Measurements from ENCODE around the gene CD14. TPM values are rescaled to one million over a fixed set of nuclear protein-coding genes. Genes with fewer than 3 reads are reported as not detected.
A peak's percentile ranks its signal among the peaks of the same experiment; 100 is the strongest.
"Not testable (repeated sequence)": the region's sequence is repeated elsewhere in the genome, so short reads cannot be mapped to it uniquely, and the experiment has no call there.

CD14 gene
- total RNA-seq, 1 experiment from 2014 or later = not detected

DNA sequence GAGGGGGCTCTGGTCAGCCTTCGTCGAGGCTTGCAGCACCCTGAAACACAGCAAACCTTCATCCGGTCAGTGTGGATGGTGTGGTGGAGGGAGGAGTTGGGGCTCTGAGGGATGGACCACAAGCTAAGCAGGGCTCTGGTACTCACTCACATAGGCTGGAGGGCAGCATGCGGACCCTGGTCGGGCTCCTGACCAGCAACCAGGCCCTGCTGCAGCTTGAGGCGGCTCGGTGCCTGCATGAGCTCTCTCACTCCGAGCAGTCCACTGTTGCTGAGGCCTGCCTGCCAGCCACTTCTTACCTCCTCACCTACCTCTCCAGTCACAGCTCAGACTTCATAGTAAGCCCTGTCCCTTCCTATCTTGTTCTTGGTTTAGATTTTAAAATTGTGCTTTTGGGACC, 8.7 kb upstream of the CD14 start:
- no peak overlapping the region for H2AFZ ChIP-seq (ENCODE audit: low read length)
- peaks cover 42% of the 10 kb centered on the region for H3K79me2 ChIP-seq (ENCODE audit: low read length)
- no peaks in the 10 kb centered on the region; the same call in 1 of the 2 replicates for H4K20me1 ChIP-seq (ENCODE audit: low read length)
- peaks cover 15% of the 10 kb centered on the region; the same call in 1 of the 2 replicates for H3K4me1 ChIP-seq (ENCODE audit: insufficient read depth, low read length)
- TF ChIP-seq EZH2phosphoT487 (IDR thresholded peaks at IDR 0.05; ENCODE audit: borderline replicate concordance, low read length) (no peak), EZH2 (IDR thresholded peaks at IDR 0.05; ENCODE audit: low read length, unreplicated experiment) (no peak)
- TF ChIP-seq, protein P1, sequence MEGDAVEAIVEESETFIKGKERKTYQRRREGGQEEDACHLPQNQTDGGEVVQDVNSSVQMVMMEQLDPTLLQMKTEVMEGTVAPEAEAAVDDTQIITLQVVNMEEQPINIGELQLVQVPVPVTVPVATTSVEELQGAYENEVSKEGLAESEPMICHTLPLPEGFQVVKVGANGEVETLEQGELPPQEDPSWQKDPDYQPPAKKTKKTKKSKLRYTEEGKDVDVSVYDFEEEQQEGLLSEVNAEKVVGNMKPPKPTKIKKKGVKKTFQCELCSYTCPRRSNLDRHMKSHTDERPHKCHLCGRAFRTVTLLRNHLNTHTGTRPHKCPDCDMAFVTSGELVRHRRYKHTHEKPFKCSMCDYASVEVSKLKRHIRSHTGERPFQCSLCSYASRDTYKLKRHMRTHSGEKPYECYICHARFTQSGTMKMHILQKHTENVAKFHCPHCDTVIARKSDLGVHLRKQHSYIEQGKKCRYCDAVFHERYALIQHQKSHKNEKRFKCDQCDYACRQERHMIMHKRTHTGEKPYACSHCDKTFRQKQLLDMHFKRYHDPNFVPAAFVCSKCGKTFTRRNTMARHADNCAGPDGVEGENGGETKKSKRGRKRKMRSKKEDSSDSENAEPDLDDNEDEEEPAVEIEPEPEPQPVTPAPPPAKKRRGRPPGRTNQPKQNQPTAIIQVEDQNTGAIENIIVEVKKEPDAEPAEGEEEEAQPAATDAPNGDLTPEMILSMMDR (conservative IDR thresholded peaks at IDR 0.05; ENCODE audit: low read depth, low read length) = no peak
- no peak overlapping the region for H3K27ac ChIP-seq (ENCODE audit: low read length)
- ChIA-PET POLR2A (ENCODE audit: unreplicated experiment) (no interaction called here), CTCF (no interaction called here)
- H3K27me3 ChIP-seq (ENCODE audit: low read length) = no peaks in the 10 kb centered on the region
- no peaks in the 10 kb centered on the region for H3K9me3 ChIP-seq (ENCODE audit: low read length)
- no peak overlapping the region for H3K9ac ChIP-seq (ENCODE audit: low read length)
- H3F3A ChIP-seq (ENCODE audit: low read length, unreplicated experiment) = no peaks in the 10 kb centered on the region
- H3K4me2 ChIP-seq (ENCODE audit: low read length) = no peak overlapping the region
- DNase-seq (no peak), ATAC-seq (no peak)
- BruUV-seq (replicated peaks) = no TSS peak
- H3K9me2 ChIP-seq (replicated peaks; ENCODE audit: low read length) = no peaks in the 10 kb centered on the region
- H3K4me3 ChIP-seq (ENCODE audit: low read length) = no peak overlapping the region
- peaks cover 11% of the 10 kb centered on the region; the same call in 1 of the 2 replicates for H3K36me3 ChIP-seq (ENCODE audit: low read depth, low read length)
- intact Hi-C loops (cut with micrococcal nuclease) = no loop called here

DNA sequence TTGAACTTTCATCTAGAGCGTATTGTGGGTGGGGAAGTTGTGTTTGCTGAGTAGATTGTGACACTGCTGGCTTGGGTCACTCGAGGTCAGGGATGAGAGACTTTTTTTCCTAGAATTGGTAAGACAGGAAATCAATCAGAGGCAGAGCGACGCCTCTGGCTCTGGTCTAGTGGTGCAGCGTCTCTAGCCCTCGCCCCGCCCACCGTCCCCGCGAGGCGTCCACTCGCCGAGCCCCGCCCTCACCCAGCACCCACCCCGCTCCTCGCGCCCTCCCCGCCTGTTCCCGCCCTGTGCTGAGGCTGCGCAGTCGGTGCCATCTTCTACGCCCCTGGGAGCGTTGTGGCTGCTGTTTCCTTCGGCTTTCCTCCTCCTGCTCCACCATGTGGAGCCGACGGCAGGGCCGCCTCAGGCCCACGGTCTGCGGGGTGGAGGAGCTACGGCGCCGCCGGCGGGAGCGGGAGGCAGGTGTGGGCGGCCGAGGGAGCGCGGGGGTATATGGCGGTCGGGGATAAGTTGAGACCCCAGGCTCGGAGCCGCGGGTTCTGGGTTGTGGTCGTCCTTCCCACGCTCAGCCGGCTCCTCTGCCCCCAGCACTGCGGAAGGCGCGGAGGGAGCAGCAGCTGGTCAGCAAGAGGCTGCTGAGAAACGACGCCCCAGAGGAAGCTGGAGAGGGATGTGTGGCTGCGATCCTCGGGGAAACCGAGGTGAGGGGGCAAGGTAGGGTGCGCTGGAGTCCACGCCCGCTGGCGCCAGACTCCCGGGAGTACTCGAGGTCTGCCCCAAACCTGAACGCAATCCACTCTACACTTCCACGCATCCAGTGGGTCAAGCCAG, 6.4 kb upstream of the CD14 start, which contains the start of gene TMCO6:
Gene TMCO6 (plus strand): TSS at position 304 of the 834 bp plus-strand sequence. CDS start 77 bp downstream, at position 381.
- Histone ChIP-seq H2AFZ (ENCODE audit: low read length) (peak within 1 kb of the TSS; percentile 97), H3K9me2 (replicated peaks; ENCODE audit: low read length) (no peaks in the 10 kb centered on the region), H3K27ac (ENCODE audit: low read length) (peak within 1 kb of the TSS; percentile 39; the same call in 1 of the 2 replicates), H3K9ac (ENCODE audit: low read length) (peak within 1 kb of the TSS; percentile 94), H3K4me2 (ENCODE audit: low read length) (peak within 1 kb of the TSS; percentile 99), H3K9me3 (ENCODE audit: low read length) (no peaks in the 10 kb centered on the region), H3K36me3 (ENCODE audit: low read depth, low read length) (peaks cover 4% of the 10 kb centered on the region; the same call in 1 of the 2 replicates), H3K27me3 (ENCODE audit: low read length) (no peaks in the 10 kb centered on the region), H3K79me2 (ENCODE audit: low read length) (peaks cover 21% of the 10 kb centered on the region), H3F3A (ENCODE audit: low read length, unreplicated experiment) (no peaks in the 10 kb centered on the region), H3K4me3 (ENCODE audit: low read length) (peak within 1 kb of the TSS; percentile 97), H3K4me1 (ENCODE audit: insufficient read depth, low read length) (peaks cover 9% of the 10 kb centered on the region; the same call in 1 of the 2 replicates), H4K20me1 (ENCODE audit: low read length) (no peaks in the 10 kb centered on the region)
- ATAC-seq (peak; percentile 97), DNase-seq (peak; percentile 93)
- no peak for TF ChIP-seq EZH2phosphoT487 (IDR thresholded peaks at IDR 0.05; ENCODE audit: borderline replicate concordance, low read length)
- TF ChIP-seq EZH2 (IDR thresholded peaks at IDR 0.05; ENCODE audit: low read length, unreplicated experiment) = no peak
- TF ChIP-seq, protein P1 (conservative IDR thresholded peaks at IDR 0.05; ENCODE audit: low read depth, low read length) = peak; percentile 56
- intact Hi-C loops (cut with micrococcal nuclease) = loop anchor here (1.0 to 2.0 kb wide), 3 partner anchors 8 to 92 kb away; partner anchors contain the start of genes APBB3, EIF4EBP3, IK and NDUFA2
- ChIA-PET CTCF (interaction anchor here (0.6 kb wide), 1 partner anchor 14 kb away, joined by 8 read pairs; no protein-coding TSS in a partner anchor), POLR2A (ENCODE audit: unreplicated experiment) (interaction anchor here (0.8 kb wide), 1 partner anchor 91 kb away, joined by 5 read pairs; no protein-coding TSS in a partner anchor)
- BruUV-seq (replicated peaks) = TSS peak; percentile 54

DNA sequence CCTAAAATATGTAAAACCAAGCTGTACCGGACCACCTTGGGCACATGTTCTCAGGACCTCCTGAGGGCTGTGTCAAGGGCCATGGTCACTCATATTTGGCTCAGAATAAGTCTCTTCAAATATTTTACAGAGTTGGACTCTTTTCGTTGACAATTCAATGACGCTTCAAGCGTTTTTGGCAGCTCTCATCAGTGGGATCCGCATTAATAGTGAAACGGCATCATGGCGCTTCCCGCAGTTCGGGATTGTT, 5.8 kb upstream of the CD14 start:
- H3K4me2 ChIP-seq (ENCODE audit: low read length) = peak overlapping the region; percentile 99
- peak overlapping the region; percentile 85 for H2AFZ ChIP-seq (ENCODE audit: low read length)
- CTCF ChIA-PET = interaction anchor here (0.6 kb wide), 1 partner anchor 15 kb away, joined by 8 read pairs; no protein-coding TSS in a partner anchor
- H3K4me3 ChIP-seq (ENCODE audit: low read length) = peak overlapping the region; percentile 97
- POLR2A ChIA-PET (ENCODE audit: unreplicated experiment); H3K27me3 ChIP-seq (ENCODE audit: low read length); H3K4me1 ChIP-seq (ENCODE audit: insufficient read depth, low read length); H3K36me3 ChIP-seq (ENCODE audit: low read depth, low read length); H3K9me3 ChIP-seq (ENCODE audit: low read length); H3F3A ChIP-seq (ENCODE audit: low read length, unreplicated experiment); H4K20me1 ChIP-seq (ENCODE audit: low read length); H3K9ac ChIP-seq (ENCODE audit: low read length); ATAC-seq; DNase-seq; H3K9me2 ChIP-seq (replicated peaks; ENCODE audit: low read length): not testable (repeated sequence)
- peak overlapping the region; percentile 31; the same call in 1 of the 2 replicates for H3K27ac ChIP-seq (ENCODE audit: low read length)
- H3K79me2 ChIP-seq (ENCODE audit: low read length) = peaks cover 19% of the 10 kb centered on the region
- intact Hi-C loops (cut with micrococcal nuclease) = loop anchor here (1.0 to 2.0 kb wide), 3 partner anchors 8 to 92 kb away; partner anchors contain the start of genes APBB3, EIF4EBP3, IK and NDUFA2
- TSS peak; percentile 27 for BruUV-seq (replicated peaks)
